SK-N-SH (cell line): ENCODE results near the gene LMO7. TPM values are rescaled to one million over a fixed set of nuclear protein-coding genes. Genes with fewer than 3 reads are reported as not detected.

ENCODE experiments used
- CTCF ChIA-PET: fragments of 300-600, 350-600 bp; formaldehyde crosslinking; extraction: SDS; loops from one replicate; lab custom pipeline; 2021; lab: Yijun Ruan, JAX
- POLR2A ChIA-PET: fragments of 350-600 bp; sonication (Branson Sonifier 250); formaldehyde crosslinking; extraction: SDS; loops from one replicate; lab custom pipeline; 2020; ENCODE audit warnings: antibody characterized with exemption, inconsistent platforms; lab: Yijun Ruan, JAX
- DNase-seq: peaks from one replicate; pipeline ENCODE4 v3.0.0; 2012
- H2AFZ ChIP-seq: fragments of 200-600 bp; sonication (generic); 2 replicates; pipeline ENCODE4 v1.8.1; 2016; ENCODE audit warnings: antibody characterized with exemption, mild to moderate bottlenecking, low read depth
- H3F3A ChIP-seq: fragments of 200-600 bp; sonication (generic); replicated peaks from 2 replicates; pipeline ENCODE3; 2016; ENCODE audit warnings: antibody characterized with exemption, mild to moderate bottlenecking; ENCODE audit not compliant: insufficient read depth
- H3K27ac ChIP-seq, 2 experiments: fragments of 200-500 bp in 1 of 2; fragments of 200-600 bp in 1 of 2; sonication (Bioruptor generic) in 1 of 2; sonication (generic), shearing (Covaris generic) in 1 of 2; 2 replicates each; pipeline versions ENCODE4 v1.5.1 to v1.6.1; 2014 to 2016; ENCODE audit warnings: low read depth in 2 of 2, inconsistent platforms in 1 of 2, low read length in 1 of 2, mild to moderate bottlenecking in 1 of 2, mixed read lengths in 1 of 2
- H3K27me3 ChIP-seq: fragments of 200-600 bp; sonication (generic), shearing (Covaris generic); 2 replicates; pipeline ENCODE4 v1.6.1; 2016; ENCODE audit warnings: mixed run types; ENCODE audit not compliant: insufficient read depth
- H3K36me3 ChIP-seq, 2 experiments: fragments of 200-500 bp in 1 of 2; fragments of 200-600 bp in 1 of 2; sonication (Bioruptor generic) in 1 of 2; sonication (generic) in 1 of 2; replicated peaks in 1 of 2; 2 replicates each; pipeline versions ENCODE3 to v1.5.1; 2014 to 2016; ENCODE audit warnings: low read length in 1 of 2, mild to moderate bottlenecking in 1 of 2; ENCODE audit not compliant: insufficient read depth in 2 of 2, control insufficient read depth in 1 of 2
- H3K4me1 ChIP-seq, 2 experiments: fragments of 200-500 bp in 1 of 2; fragments of 200-600 bp in 1 of 2; sonication (Bioruptor generic) in 1 of 2; sonication (generic), shearing (Covaris generic) in 1 of 2; 2 replicates each; pipeline versions ENCODE4 v1.5.1 to v1.6.1; 2014 to 2016; ENCODE audit warnings: low read depth in 1 of 2, low read length in 1 of 2, mixed run types in 1 of 2; ENCODE audit not compliant: insufficient read depth in 2 of 2, control insufficient read depth in 1 of 2
- H3K4me2 ChIP-seq: fragments of 200-600 bp; sonication (generic), shearing (Covaris generic); 2 replicates; pipeline ENCODE4 v1.6.1; 2017; ENCODE audit warnings: mixed run types
- H3K4me3 ChIP-seq, 2 experiments: fragments of 200-500 bp in 1 of 2; fragments of 200-600 bp in 1 of 2; sonication (Bioruptor generic) in 1 of 2; sonication (generic), shearing (Covaris generic) in 1 of 2; 2 replicates each; pipeline versions ENCODE4 v1.5.1 to v1.8.1; 2014 to 2016; ENCODE audit warnings: low read depth in 2 of 2, inconsistent platforms in 1 of 2, low read length in 1 of 2, mild to moderate bottlenecking in 1 of 2, mixed read lengths in 1 of 2, moderate library complexity in 1 of 2
- H3K79me2 ChIP-seq: fragments of 200-600 bp; sonication (generic); 2 replicates; pipeline ENCODE4 v1.8.1; 2017; ENCODE audit warnings: mild to moderate bottlenecking; ENCODE audit not compliant: insufficient read depth
- H3K9ac ChIP-seq: fragments of 200-600 bp; sonication (generic); 2 replicates; pipeline ENCODE4 v1.6.1; 2017; ENCODE audit warnings: mixed run types
- H3K9me2 ChIP-seq: fragments of 200-600 bp; sonication (generic); 2 replicates; pipeline ENCODE4 v1.6.1; 2017; ENCODE audit warnings: mixed run types
- H3K9me3 ChIP-seq: fragments of 200-600 bp; sonication (generic); 2 replicates; pipeline ENCODE4 v1.6.1; 2017; ENCODE audit warnings: mixed run types, mild to moderate bottlenecking, moderate library complexity
- H4K20me1 ChIP-seq: fragments of 200-600 bp; sonication (generic); 2 replicates; pipeline ENCODE4 v1.6.1; 2017; ENCODE audit warnings: mild to moderate bottlenecking, mixed run types; ENCODE audit not compliant: insufficient read depth
- CHD2 ChIP-seq: fragments of 150-350 bp; IDR thresholded peaks from 2 replicates; pipeline ENCODE4 v1.6.1; 2018; ENCODE audit warnings: low read length; ENCODE audit not compliant: partially characterized antibody
- ELF1 ChIP-seq: IDR thresholded peaks from 2 replicates; pipeline ENCODE4 v1.4.0; 2012
- EP300 ChIP-seq, 2 experiments: IDR thresholded peaks; 2 replicates each; pipeline versions ENCODE4 v1.4.0 to v1.6.1; 2012; ENCODE audit warnings: borderline replicate concordance in 1 of 2, low read depth in 1 of 2, low read length in 1 of 2
- EZH2phosphoT487 ChIP-seq: fragments of 200-600 bp; sonication (generic); IDR thresholded peaks from 2 replicates; pipeline ENCODE4 v1.6.1; 2017; ENCODE audit warnings: low read depth, mixed run types, mild to moderate bottlenecking, antibody characterized with exemption, moderate library complexity, borderline replicate concordance
- FOSL2 ChIP-seq: IDR thresholded peaks from 2 replicates; pipeline ENCODE4 v1.4.0; 2012; ENCODE audit warnings: low read depth, mild to moderate bottlenecking, moderate library complexity, borderline replicate concordance
- FOXJ3 ChIP-seq: sonication (generic); formaldehyde crosslinking; IDR thresholded peaks from 2 replicates; pipeline ENCODE4 v1.5.1; 2020; ENCODE audit warnings: mild to moderate bottlenecking, missing genetic modification reagents
- FOXM1 ChIP-seq: IDR thresholded peaks from 2 replicates; pipeline ENCODE4 v1.4.0; 2012; ENCODE audit warnings: low read depth, mild to moderate bottlenecking
- GATA2 ChIP-seq: sonication (generic); formaldehyde crosslinking; IDR thresholded peaks from 2 replicates; pipeline ENCODE4 v1.5.0; 2020; ENCODE audit warnings: mild to moderate bottlenecking, missing genetic modification reagents
- JUND ChIP-seq: IDR thresholded peaks from 2 replicates; pipeline ENCODE4 v1.4.0; 2012
- MXI1 ChIP-seq: IDR thresholded peaks from 2 replicates; pipeline ENCODE4 v1.6.1; 2012; ENCODE audit warnings: mild to moderate bottlenecking, low read depth, low read length, improper control_type of control experiment
- NFIC ChIP-seq: IDR thresholded peaks from 2 replicates; pipeline ENCODE4 v1.4.0; 2012; ENCODE audit warnings: borderline replicate concordance
- NRF1 ChIP-seq: IDR thresholded peaks from 2 replicates; pipeline ENCODE4 v1.6.1; 2012; ENCODE audit warnings: low read depth, mild to moderate bottlenecking, low read length
- POLR2AphosphoS5 ChIP-seq: IDR thresholded peaks from 2 replicates; pipeline ENCODE4 v1.6.1; 2012; ENCODE audit warnings: low read depth, low read length
- RCOR1 ChIP-seq: fragments of 150-350 bp; IDR thresholded peaks from 2 replicates; pipeline ENCODE4 v1.6.1; 2017; ENCODE audit warnings: antibody characterized with exemption, low read length
- RFX5 ChIP-seq: IDR thresholded peaks from 2 replicates; pipeline ENCODE4 v1.6.1; 2012; ENCODE audit warnings: mild to moderate bottlenecking, improper control_type of control experiment, low read length
- RXRA ChIP-seq: IDR thresholded peaks from 2 replicates; pipeline ENCODE4 v1.4.0; 2012; ENCODE audit warnings: low read depth, mild to moderate bottlenecking, borderline replicate concordance
- SIN3A ChIP-seq: IDR thresholded peaks from 2 replicates; pipeline ENCODE4 v1.6.1; 2012; ENCODE audit warnings: low read depth, mild to moderate bottlenecking, low read length, moderate library complexity, borderline replicate concordance
- SMC3 ChIP-seq: IDR thresholded peaks from 2 replicates; pipeline ENCODE4 v1.6.1; 2012; ENCODE audit warnings: low read depth, low read length, improper control_type of control experiment
- TAF1 ChIP-seq: IDR thresholded peaks from 2 replicates; pipeline ENCODE4 v1.6.1; 2012; ENCODE audit warnings: low read depth, mild to moderate bottlenecking, low read length, moderate library complexity, borderline replicate concordance
- TCF12 ChIP-seq: IDR thresholded peaks from 2 replicates; pipeline ENCODE4 v1.4.0; 2012
- YY1 ChIP-seq: IDR thresholded peaks from 2 replicates; pipeline ENCODE4 v1.4.0; 2012; ENCODE audit warnings: low read depth, mild to moderate bottlenecking
- WGBS: methylation state at CpG from one replicate; pipeline ENCODE4 v1.1.6; 2017; ENCODE audit warnings: low lambda C conversion rate; 5-methylcytosine and 5-hydroxymethylcytosine counted together
- polyA plus RNA-seq, 3 experiments: library from polyadenylated mRNA; depleted of rRNA; stranded (reverse); fragments of >200 nt; gene quantifications; 2 replicates each; pipeline ENCODE4 v1.2.3, GENCODE V29; 2012
- TF ChIP-seq, protein P1 (sequence below): fragments of 150-350 bp; IDR thresholded peaks from 2 replicates; pipeline ENCODE4 v1.6.1; 2016; ENCODE audit warnings: mild to moderate bottlenecking, low read depth, low read length
- TF ChIP-seq, protein P2 (sequence below): fragments of 150-350 bp; IDR thresholded peaks from 2 replicates; pipeline ENCODE4 v1.6.1; 2017; ENCODE audit warnings: antibody characterized with exemption, low read length, low read depth, borderline replicate concordance
- TF ChIP-seq, protein P3 (sequence below): IDR thresholded peaks from 2 replicates; pipeline ENCODE4 v1.4.0; 2012; ENCODE audit warnings: low read depth
- TF ChIP-seq, protein P4 (sequence below): fragments of 200-600 bp; sonication (generic); IDR thresholded peaks from 2 replicates; pipeline ENCODE4 v1.6.1; 2017; ENCODE audit warnings: antibody characterized with exemption, mild to moderate bottlenecking, moderate library complexity

LMO7 gene
- polyA plus RNA-seq, 1 of the 3 experiments (the other 2 are of a cell fraction): 83.6 TPM

DNA sequence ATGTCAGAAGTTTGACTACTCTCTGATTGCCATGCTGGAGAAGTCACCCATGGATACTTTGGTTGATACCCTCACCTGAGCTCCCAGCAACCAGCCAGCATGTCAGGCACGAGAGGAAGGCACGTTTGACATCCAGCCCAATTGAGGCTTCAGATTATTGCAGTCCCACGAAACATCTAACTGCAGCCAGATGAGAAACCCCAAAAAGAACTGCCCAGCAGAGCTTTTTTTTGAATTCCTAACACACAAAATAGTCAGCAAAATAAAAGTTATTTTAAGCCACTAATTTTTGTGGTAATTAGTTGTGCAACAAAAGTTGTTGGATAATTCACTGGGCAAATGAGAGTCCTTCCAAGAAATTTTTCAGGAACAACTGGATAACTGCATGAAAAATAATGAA, 259.0 kb downstream of the LMO7 start:
- no peak overlapping the region for H3K27ac ChIP-seq
- no peak overlapping the region for H2AFZ ChIP-seq
- H3F3A ChIP-seq: no peaks in the 10 kb centered on the region
- no peaks in the 10 kb centered on the region for H3K9me2 ChIP-seq
- no peak overlapping the region for H3K4me3 ChIP-seq
- no peak overlapping the region for H3K4me2 ChIP-seq
- DNase-seq: no peak
- no peak for TF ChIP-seq MXI1
- TF ChIP-seq JUND: no peak
- TF ChIP-seq SIN3A: no peak
- TF ChIP-seq, protein P1, sequence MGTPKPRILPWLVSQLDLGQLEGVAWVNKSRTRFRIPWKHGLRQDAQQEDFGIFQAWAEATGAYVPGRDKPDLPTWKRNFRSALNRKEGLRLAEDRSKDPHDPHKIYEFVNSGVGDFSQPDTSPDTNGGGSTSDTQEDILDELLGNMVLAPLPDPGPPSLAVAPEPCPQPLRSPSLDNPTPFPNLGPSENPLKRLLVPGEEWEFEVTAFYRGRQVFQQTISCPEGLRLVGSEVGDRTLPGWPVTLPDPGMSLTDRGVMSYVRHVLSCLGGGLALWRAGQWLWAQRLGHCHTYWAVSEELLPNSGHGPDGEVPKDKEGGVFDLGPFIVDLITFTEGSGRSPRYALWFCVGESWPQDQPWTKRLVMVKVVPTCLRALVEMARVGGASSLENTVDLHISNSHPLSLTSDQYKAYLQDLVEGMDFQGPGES: no peak
- TF ChIP-seq EZH2phosphoT487: no peak
- TF ChIP-seq TCF12: no peak
- TF ChIP-seq GATA2 (CRISPR knock-in tag): no peak
- TF ChIP-seq ELF1: no peak
- no peak for TF ChIP-seq RCOR1
- TF ChIP-seq FOXM1: no peak
- TF ChIP-seq NRF1: no peak
- no peak for TF ChIP-seq FOXJ3
- no peak for TF ChIP-seq CHD2
- no peak for TF ChIP-seq NFIC
- TF ChIP-seq, protein P2, sequence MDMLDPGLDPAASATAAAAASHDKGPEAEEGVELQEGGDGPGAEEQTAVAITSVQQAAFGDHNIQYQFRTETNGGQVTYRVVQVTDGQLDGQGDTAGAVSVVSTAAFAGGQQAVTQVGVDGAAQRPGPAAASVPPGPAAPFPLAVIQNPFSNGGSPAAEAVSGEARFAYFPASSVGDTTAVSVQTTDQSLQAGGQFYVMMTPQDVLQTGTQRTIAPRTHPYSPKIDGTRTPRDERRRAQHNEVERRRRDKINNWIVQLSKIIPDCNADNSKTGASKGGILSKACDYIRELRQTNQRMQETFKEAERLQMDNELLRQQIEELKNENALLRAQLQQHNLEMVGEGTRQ: no peak
- TF ChIP-seq, all 33 proteins: peak for 0
- H4K20me1 ChIP-seq: no peaks in the 10 kb centered on the region
- CTCF ChIA-PET: no interaction called here
- POLR2A ChIA-PET: no interaction called here
- no peaks in the 10 kb centered on the region for H3K79me2 ChIP-seq
- H3K9ac ChIP-seq: no peak overlapping the region
- H3K9me3 ChIP-seq: no peaks in the 10 kb centered on the region
- H3K27me3 ChIP-seq: no peaks in the 10 kb centered on the region
- no peaks in the 10 kb centered on the region for H3K4me1 ChIP-seq
- no peaks in the 10 kb centered on the region for H3K36me3 ChIP-seq
- 12% methylated on average over 3 of the region's 3 CpGs for WGBS

DNA sequence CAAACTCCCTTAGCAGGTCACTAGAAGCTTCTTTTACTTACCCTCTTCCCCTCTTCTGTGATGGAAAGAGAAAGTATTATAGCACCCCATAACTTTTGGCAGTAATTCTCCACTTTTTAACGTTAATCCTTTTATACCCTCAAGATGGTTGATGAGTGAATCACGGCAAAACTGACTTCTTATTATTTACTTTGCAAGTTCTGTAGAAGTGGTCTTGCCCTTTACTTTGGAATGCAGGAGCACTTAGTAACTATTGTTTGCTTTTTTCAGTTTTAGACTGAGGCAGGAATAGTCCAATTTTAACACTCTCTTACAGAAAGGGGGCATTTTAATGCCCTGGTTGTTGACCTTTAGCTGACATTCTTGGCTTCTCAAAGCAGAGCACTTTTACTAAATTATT, 260.1 kb downstream of the LMO7 start:
- Histone ChIP-seq H3F3A (no peaks in the 10 kb centered on the region), H3K4me3 (no peak overlapping the region), H3K4me2 (no peak overlapping the region), H3K4me1 (no peaks in the 10 kb centered on the region), H3K27ac (no peak overlapping the region), H2AFZ (no peak overlapping the region), H3K9me2 (no peaks in the 10 kb centered on the region), H4K20me1 (no peaks in the 10 kb centered on the region), H3K36me3 (no peaks in the 10 kb centered on the region), H3K9ac (no peak overlapping the region), H3K79me2 (no peaks in the 10 kb centered on the region), H3K27me3 (no peaks in the 10 kb centered on the region), H3K9me3 (no peaks in the 10 kb centered on the region)
- ChIA-PET POLR2A (no interaction called here), CTCF (interaction anchor here (0.9 to 1.3 kb wide), 3 partner anchors 9 to 25 kb away, joined by 3 read pairs; no protein-coding TSS in a partner anchor)
- TF ChIP-seq SMC3 (no peak), FOSL2 (no peak), EP300 (IDR thresholded peaks at IDR 0.05; ENCODE audit: borderline replicate concordance in 1 of 2, low read depth in 1 of 2, low read length in 1 of 2) (no peak), TCF12 (no peak), MXI1 (no peak), FOXJ3 (no peak), JUND (no peak), POLR2AphosphoS5 (no peak), SIN3A (no peak), RXRA (no peak), TAF1 (no peak), RCOR1 (no peak), YY1 (no peak), RFX5 (no peak), ELF1 (no peak)
- TF ChIP-seq, protein P3, sequence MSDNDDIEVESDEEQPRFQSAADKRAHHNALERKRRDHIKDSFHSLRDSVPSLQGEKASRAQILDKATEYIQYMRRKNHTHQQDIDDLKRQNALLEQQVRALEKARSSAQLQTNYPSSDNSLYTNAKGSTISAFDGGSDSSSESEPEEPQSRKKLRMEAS: no peak
- TF ChIP-seq, protein P1: no peak
- TF ChIP-seq, protein P4, sequence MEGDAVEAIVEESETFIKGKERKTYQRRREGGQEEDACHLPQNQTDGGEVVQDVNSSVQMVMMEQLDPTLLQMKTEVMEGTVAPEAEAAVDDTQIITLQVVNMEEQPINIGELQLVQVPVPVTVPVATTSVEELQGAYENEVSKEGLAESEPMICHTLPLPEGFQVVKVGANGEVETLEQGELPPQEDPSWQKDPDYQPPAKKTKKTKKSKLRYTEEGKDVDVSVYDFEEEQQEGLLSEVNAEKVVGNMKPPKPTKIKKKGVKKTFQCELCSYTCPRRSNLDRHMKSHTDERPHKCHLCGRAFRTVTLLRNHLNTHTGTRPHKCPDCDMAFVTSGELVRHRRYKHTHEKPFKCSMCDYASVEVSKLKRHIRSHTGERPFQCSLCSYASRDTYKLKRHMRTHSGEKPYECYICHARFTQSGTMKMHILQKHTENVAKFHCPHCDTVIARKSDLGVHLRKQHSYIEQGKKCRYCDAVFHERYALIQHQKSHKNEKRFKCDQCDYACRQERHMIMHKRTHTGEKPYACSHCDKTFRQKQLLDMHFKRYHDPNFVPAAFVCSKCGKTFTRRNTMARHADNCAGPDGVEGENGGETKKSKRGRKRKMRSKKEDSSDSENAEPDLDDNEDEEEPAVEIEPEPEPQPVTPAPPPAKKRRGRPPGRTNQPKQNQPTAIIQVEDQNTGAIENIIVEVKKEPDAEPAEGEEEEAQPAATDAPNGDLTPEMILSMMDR: no peak
- WGBS: 48% methylated on average over 2 of the region's 2 CpGs
- DNase-seq: no peak
